ENCODE data around the gene ABCA7.

DNA sequence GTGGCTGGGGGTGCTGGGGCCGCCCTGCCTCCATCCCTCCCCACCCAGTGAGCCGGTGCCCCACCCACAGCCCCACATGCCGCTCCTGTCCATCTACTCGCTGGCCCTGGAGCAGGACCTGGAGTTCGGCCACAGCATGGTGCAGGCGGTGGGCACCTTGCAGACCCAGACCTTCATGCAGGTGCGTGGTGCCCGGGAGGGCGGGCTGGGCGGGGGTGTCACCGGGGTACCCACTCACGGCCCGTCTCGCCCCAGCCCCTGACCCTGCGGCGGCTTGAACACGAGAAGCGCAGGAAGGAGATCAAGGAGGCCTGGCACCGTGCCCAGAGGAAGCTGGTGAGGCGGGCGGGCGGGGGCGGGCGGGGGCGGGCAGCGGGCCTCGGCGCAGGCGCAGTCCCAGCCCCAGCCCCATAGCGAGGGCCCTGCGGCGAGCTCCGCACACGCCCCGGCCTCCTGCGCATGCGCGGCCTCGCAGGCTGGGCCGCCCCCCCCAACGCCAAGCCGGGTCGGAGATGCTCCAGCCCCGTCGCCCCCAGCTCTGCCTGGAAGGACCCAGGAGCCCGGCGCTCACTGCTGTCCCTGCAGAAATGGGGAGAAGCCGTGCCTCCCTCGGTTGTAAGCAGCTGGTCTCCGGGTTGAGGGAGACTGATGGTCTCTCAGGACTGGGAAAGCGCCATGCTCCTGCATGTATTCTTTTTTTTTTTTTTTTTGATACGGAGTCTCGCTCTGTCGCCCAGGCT is 34.8 kb downstream of the ABCA7 start:
- TF ChIP-seq CTCF (IDR thresholded peaks at IDR 0.05; ENCODE audit: poor library complexity) (no peak), EZH2 (IDR thresholded peaks at IDR 0.05; ENCODE audit: borderline replicate concordance) (no peak), EZH2phosphoT487 (IDR thresholded peaks at IDR 0.05; ENCODE audit: low read depth, severe bottlenecking, unreplicated experiment) (no peak)

Data from hepatocyte (in vitro differentiated cells).